Upper lobe of left lung (tissue), 6 donors: ENCODE results near the gene FAM174C. TPM values are rescaled to one million over a fixed set of nuclear protein-coding genes. Genes with fewer than 3 reads are reported as not detected.

Source experiments
- ATAC-seq, 2 donors: fragments of 200-7000 bp; cut with Tn5 transposase; one replicate each; pipeline ENCODE4 v1.9.1; 2022; ENCODE audit warnings: mild to moderate bottlenecking in 2 of 2, moderate library complexity in 2 of 2; ENCODE audit not compliant: low FRiP score in 2 of 2
- DNase-seq, 2 donors: peaks; one replicate each; pipeline ENCODE4 v3.0.0-alpha.2; 2019 to 2020
- H3K27ac ChIP-seq, 4 donors: fragments of 200-600 bp; sonication (generic); one replicate each; pipeline ENCODE4 v1.5.1; 2016 to 2019
- H3K27me3 ChIP-seq, 4 donors: fragments of 200-600 bp; sonication (generic); one replicate each; pipeline ENCODE4 v1.5.1; 2017 to 2019
- H3K36me3 ChIP-seq, 4 donors: fragments of 200-600 bp; sonication (generic); one replicate each; pipeline ENCODE4 v1.5.1; 2016 to 2019
- H3K4me1 ChIP-seq, 4 donors: fragments of 200-600 bp; sonication (generic); one replicate each; pipeline ENCODE4 v1.5.1; 2018 to 2019
- H3K4me3 ChIP-seq, 4 donors: fragments of 200-600 bp; sonication (generic); one replicate each; pipeline ENCODE4 v1.5.1; 2017 to 2019; ENCODE audit warnings: mild to moderate bottlenecking in 2 of 4, moderate library complexity in 1 of 4
- H3K9me3 ChIP-seq, 4 donors: fragments of 200-600 bp; sonication (generic); one replicate each; pipeline ENCODE4 v1.5.1; 2018 to 2019
- EP300 ChIP-seq, 4 donors: sonication (generic); formaldehyde crosslinking; IDR thresholded peaks; one replicate each; pipeline ENCODE4 v1.5.1; 2017; ENCODE audit warnings: antibody characterized with exemption in 4 of 4, control low read depth in 2 of 4
- POLR2A ChIP-seq, 4 donors: fragments of 450-650 bp; IDR thresholded peaks; one replicate each; pipeline ENCODE4 v1.5.1; 2016 to 2017; ENCODE audit warnings: antibody characterized with exemption in 4 of 4, mild to moderate bottlenecking in 2 of 4
- POLR2AphosphoS5 ChIP-seq, 2 donors: sonication (generic); formaldehyde crosslinking; IDR thresholded peaks; one replicate each; pipeline ENCODE4 v1.5.1; 2017; ENCODE audit warnings: antibody characterized with exemption in 2 of 2
- WGBS, 2 donors: methylation state at CpG; one replicate each; pipeline ENCODE4 v1.1.5; 2017 to 2018; 5-methylcytosine and 5-hydroxymethylcytosine counted together
- total RNA-seq, 6 donors: library from RNA; depleted of rRNA in 4 of 6; stranded (reverse); fragments of >200 nt in 4 of 6; gene quantifications; one replicate each; pipeline versions ENCODE4 v1.1.0 to v1.2.1, GENCODE V29; 2016 to 2021
- TF ChIP-seq, protein P1 (sequence below), 6 experiments: fragments of 450-650 bp in 4 of 6; fragments of 200-600 bp in 2 of 6; sonication (generic) in 2 of 6; IDR thresholded peaks; one replicate each; pipeline ENCODE4 v1.5.1; 2016 to 2019; ENCODE audit warnings: antibody characterized with exemption in 6 of 6
- donor health status: DM: no; HTN: no; CAD: no; lungs with moderate emphysema.
- donor health status: DM: no; HTN: yes; CAD: no; lungs with severe emphysema.

The FAM174C gene
- total RNA-seq, 6 donors from 2014 or later = 43.0 to 85.3 (median 59.6) TPM

DNA sequence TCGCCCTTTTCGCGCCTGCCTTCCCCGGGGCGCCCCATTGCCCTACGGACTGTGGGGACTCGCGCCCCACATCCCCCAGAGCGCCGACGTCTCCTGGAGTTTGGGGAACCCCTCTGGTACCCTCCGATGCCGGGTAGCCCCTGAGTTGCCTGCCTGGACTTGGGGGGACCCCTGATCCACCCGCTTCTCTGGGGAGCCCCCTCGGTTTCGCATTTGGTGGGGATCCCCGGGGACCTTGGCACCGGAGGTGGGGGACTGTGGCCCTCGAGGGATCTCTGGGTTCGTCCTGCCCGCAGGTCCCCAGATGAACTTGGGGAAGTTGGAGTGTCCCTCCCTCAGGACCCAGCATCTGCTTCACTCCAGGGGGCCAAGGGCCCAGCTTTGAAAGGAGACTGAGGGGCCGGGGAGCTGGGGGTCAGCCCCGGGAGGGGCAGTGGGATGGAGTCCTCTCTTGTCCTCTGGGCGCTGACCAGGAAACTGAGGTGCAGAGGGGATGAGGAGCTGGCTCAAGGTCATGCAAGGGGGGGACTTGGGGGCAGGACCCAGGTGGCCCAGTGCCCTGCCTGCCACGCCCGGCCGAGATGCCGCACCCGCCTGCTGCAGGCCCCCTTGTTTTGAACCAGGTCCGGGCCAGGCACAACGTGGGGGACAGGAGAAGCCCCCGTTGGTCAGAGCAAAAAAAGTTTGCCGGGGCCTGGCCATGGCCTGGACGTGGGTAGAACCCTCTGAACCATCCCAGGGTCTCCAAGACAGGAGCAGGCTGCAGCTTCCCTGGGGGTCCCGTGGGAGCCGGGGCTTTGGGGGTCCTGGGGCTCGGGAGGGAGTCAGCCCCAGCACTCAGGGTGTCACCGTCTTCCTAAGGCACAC is 11.4 kb downstream of the FAM174C start:
- DNase-seq = peak in 1 of 2 donors; percentile 66
- ATAC-seq = no peak
- Histone ChIP-seq H3K36me3 (no peaks in the 10 kb centered on the region), H3K4me1 (peaks cover 5 to 27% (median 14%) of the 10 kb centered on the region in 4 donors), H3K9me3 (no peaks in the 10 kb centered on the region), H3K27ac (no peak overlapping the region), H3K4me3 (peak overlapping the region in 1 of 4 donors; percentile 27), H3K27me3 (peaks cover 0 to 60% (median 22%) of the 10 kb centered on the region in 4 donors)
- WGBS, 2 donors = 22 to 34% methylated on average over 10 to 25 of the region's 38 CpGs
- TF ChIP-seq POLR2AphosphoS5 (IDR thresholded peaks at IDR 0.05) (no peak), POLR2A (IDR thresholded peaks at IDR 0.05) (no peak), EP300 (IDR thresholded peaks at IDR 0.05) (no peak)
- TF ChIP-seq, protein P1, sequence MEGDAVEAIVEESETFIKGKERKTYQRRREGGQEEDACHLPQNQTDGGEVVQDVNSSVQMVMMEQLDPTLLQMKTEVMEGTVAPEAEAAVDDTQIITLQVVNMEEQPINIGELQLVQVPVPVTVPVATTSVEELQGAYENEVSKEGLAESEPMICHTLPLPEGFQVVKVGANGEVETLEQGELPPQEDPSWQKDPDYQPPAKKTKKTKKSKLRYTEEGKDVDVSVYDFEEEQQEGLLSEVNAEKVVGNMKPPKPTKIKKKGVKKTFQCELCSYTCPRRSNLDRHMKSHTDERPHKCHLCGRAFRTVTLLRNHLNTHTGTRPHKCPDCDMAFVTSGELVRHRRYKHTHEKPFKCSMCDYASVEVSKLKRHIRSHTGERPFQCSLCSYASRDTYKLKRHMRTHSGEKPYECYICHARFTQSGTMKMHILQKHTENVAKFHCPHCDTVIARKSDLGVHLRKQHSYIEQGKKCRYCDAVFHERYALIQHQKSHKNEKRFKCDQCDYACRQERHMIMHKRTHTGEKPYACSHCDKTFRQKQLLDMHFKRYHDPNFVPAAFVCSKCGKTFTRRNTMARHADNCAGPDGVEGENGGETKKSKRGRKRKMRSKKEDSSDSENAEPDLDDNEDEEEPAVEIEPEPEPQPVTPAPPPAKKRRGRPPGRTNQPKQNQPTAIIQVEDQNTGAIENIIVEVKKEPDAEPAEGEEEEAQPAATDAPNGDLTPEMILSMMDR (IDR thresholded peaks at IDR 0.05) = no peak

DNA sequence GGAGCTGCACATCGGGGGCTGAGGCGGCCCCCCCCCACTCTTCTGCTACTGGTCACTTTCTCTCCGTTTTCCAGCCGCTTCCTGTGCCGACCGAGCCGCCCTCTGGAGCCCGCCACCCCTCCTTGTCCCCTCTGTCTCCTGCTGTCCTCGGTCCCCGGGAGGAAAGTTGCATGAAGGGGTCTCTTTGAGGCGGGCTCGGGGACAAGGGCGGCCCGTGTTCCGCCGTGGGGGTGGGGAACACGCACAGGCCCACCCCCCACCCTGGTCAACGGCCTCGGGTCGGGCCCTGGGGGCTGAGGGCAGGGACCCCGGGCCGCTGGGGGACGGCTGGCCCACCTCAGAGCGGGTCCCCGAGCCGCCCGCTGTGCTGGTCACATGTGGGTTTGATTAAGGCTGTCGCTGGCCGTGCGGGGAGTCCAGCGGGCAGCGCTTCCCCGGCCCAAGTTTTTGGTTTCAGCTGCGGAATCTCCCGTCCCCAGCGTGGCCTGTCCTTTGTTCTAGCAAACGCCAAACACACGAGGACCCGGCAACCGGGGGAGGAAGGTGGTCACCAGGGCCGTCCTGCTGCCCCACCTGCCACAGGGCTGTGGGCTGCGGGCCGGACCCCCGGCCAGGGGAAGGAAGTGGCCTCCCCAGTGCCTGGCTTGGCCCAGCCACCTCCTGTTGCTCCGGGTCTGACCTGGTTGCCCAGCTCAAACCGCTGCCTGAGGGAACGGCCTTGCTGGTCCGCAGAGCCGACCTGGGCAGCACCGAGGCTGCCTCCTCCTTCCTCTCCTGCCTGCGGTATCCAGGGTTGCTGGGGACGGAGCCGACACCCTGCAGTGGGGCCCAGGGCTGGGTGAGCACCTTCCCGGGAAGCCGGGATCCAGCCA is 12.3 kb downstream of the FAM174C start:
- H3K9me3 ChIP-seq = no peaks in the 10 kb centered on the region
- ATAC-seq (no peak), DNase-seq (peak in 1 of 2 donors; percentile 77)
- H3K36me3 ChIP-seq = no peaks in the 10 kb centered on the region
- no peak overlapping the region for H3K27ac ChIP-seq
- peaks cover 5 to 27% (median 14%) of the 10 kb centered on the region in 4 donors for H3K4me1 ChIP-seq
- TF ChIP-seq EP300 (IDR thresholded peaks at IDR 0.05) (no peak), POLR2AphosphoS5 (IDR thresholded peaks at IDR 0.05) (no peak), POLR2A (IDR thresholded peaks at IDR 0.05) (no peak)
- TF ChIP-seq, protein P1 (IDR thresholded peaks at IDR 0.05) = no peak
- 21 to 28% methylated on average over 12 to 39 of the region's 55 CpGs for WGBS, 2 donors
- H3K27me3 ChIP-seq = peaks cover 0 to 60% (median 22%) of the 10 kb centered on the region in 4 donors
- no peak overlapping the region for H3K4me3 ChIP-seq

DNA sequence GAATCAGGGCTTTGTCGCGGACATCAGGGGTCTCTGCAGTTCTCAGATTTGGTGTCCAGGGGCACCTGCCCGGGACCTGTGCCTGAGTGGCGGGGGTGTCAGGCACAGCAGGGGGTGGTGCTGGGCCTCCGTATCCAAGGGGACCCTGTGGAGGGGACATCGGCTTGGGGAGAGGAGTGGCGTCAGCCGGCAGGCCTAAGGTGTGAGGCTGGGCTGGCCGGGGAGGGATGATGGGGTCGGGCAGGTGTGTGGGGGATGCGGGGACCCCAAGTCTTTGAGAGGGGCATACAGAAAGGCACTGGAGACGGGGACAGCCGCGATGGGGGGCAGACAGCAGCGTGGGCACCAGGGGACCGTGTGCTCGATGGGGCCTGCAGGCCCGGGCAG is 12.9 kb downstream of the FAM174C start:
- H3K27ac ChIP-seq = no peak overlapping the region
- DNase-seq (no peak), ATAC-seq (no peak)
- no peak overlapping the region for H3K4me3 ChIP-seq
- peaks cover 0 to 58% (median 23%) of the 10 kb centered on the region in 4 donors for H3K27me3 ChIP-seq
- no peaks in the 10 kb centered on the region for H3K9me3 ChIP-seq
- H3K36me3 ChIP-seq = no peaks in the 10 kb centered on the region
- peaks cover 5 to 27% (median 14%) of the 10 kb centered on the region in 4 donors for H3K4me1 ChIP-seq
- TF ChIP-seq, protein P1 (IDR thresholded peaks at IDR 0.05) = no peak
- TF ChIP-seq EP300 (IDR thresholded peaks at IDR 0.05) (no peak), POLR2AphosphoS5 (IDR thresholded peaks at IDR 0.05) (no peak), POLR2A (IDR thresholded peaks at IDR 0.05) (no peak)
- WGBS, 2 donors = 84 to 89% methylated on average over 8 to 16 of the region's 18 CpGs

DNA sequence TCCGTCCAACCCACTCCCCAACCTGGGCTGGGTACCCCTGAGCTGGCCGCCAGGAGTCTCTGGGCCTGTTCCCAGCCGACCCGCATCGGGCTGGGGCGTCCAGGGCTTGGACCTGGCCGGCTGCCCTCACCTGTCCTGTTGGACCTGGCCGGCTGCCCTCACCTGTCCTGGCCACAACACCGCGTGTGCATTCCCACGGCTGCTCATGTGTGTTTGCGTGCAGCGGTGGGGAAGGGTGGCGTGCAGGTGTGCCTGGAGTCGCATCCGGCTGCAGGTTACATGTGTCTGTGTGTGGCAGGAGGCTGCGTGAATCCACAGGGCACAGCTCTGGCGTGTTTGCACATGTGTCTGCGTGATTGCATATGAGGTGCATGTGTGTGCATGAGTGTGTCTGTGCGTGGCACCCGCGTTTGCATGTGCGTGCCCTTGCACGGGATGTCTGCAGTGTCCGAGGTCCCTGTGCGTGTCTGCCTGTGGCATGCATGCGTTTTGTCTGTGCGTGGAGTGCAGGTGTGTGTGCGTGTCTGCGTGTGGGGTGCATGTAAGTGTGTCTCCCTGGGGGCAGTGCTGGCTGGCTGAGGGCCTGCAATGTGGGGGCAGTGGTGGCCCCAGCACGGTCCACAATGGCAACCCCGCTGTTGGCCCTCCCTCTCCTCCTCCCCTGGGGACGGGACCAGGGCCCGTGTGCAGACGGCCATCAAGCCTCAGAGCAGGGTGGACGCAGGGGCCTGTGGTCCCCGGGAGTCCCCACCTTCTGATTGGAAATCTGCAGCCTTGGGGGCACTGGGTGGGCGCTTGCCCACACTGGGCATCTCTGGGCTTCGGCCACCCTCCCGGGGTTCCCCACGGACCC is 13.7 kb downstream of the FAM174C start:
- no peak overlapping the region for H3K4me3 ChIP-seq
- WGBS, 2 donors = 89 to 91% methylated on average over 22 to 33 of the region's 41 CpGs
- no peaks in the 10 kb centered on the region for H3K36me3 ChIP-seq
- no peaks in the 10 kb centered on the region for H3K9me3 ChIP-seq
- H3K27me3 ChIP-seq = peaks cover 0 to 52% (median 22%) of the 10 kb centered on the region in 4 donors
- no peak for TF ChIP-seq EP300 (IDR thresholded peaks at IDR 0.05)
- TF ChIP-seq POLR2A (IDR thresholded peaks at IDR 0.05) = no peak
- TF ChIP-seq, protein P1 (IDR thresholded peaks at IDR 0.05) = no peak
- TF ChIP-seq POLR2AphosphoS5 (IDR thresholded peaks at IDR 0.05) = no peak
- H3K27ac ChIP-seq = no peak overlapping the region
- ATAC-seq = no peak
- DNase-seq = no peak
- peaks cover 5 to 27% (median 14%) of the 10 kb centered on the region in 4 donors for H3K4me1 ChIP-seq
